K562 (cell line): ENCODE measurements around the gene BCAS1. TPM values are rescaled to one million over a fixed set of nuclear protein-coding genes. Genes with fewer than 3 reads are reported as not detected.

Source experiments
- ATAC-seq: fragments of 200-7000 bp; cut with Tn5 transposase; 3 replicates; pipeline ENCODE4 v1.9.1; 2020; ENCODE audit warnings: moderate library complexity
- BruUV-seq: library from RNA; stranded (reverse); fragments of 400-500 nt; replicated peaks from 2 replicates; lab custom pipeline; 2021; lab: Mats Ljungman, UMichigan
- CTCF ChIA-PET: fragments of 300-600 bp; formaldehyde crosslinking; extraction: SDS; loops from one replicate; lab custom pipeline; 2021; ENCODE audit warnings: low intra/inter-chr PET ratio; lab: Yijun Ruan, JAX
- POLR2A ChIA-PET: fragments of 300-600, 350-650 bp; sonication (Branson Sonifier 250); formaldehyde crosslinking; extraction: SDS; loops from one replicate; lab custom pipeline; 2021; ENCODE audit warnings: antibody characterized with exemption, inconsistent platforms; lab: Yijun Ruan, JAX
- DNase-seq, 4 experiments: peaks; one replicate each; pipeline versions ENCODE4 v3.0.0 to v3.0.0-alpha.2; 2011 to 2018; ENCODE audit warnings: low spot score in 3 of 4, mixed read lengths in 3 of 4; ENCODE audit errors: extremely low read depth in 1 of 4
- FAIRE-seq: peaks from 2 replicates; lab custom pipeline; 2011; peaks lifted over from hg19 to GRCh38; lab: Jason Lieb, UNC
- H2AFZ ChIP-seq: 2 replicates; pipeline ENCODE4 v1.6.0; 2011; ENCODE audit warnings: low read depth, low read length, control low read depth, inconsistent platforms
- H3K27ac ChIP-seq: fragments of 200-600 bp; 3 replicates; pipeline ENCODE4 v1.8.0; 2011; ENCODE audit warnings: low read depth, mild to moderate bottlenecking, control low read depth, inconsistent platforms, low read length, moderate library complexity, mixed read lengths; ENCODE audit errors: extremely low read depth
- H3K27me3 ChIP-seq, 2 experiments: fragments of 300-600 bp in 1 of 2; 2 replicates in 1 of 2; 3 replicates in 1 of 2; pipeline versions ENCODE4 v1.6.0 to v1.8.0; 2011; ENCODE audit warnings: inconsistent platforms in 2 of 2, low read length in 2 of 2, mild to moderate bottlenecking in 1 of 2, mixed read lengths in 1 of 2, moderate library complexity in 1 of 2; ENCODE audit not compliant: control insufficient read depth in 2 of 2, insufficient read depth in 2 of 2
- H3K36me3 ChIP-seq: fragments of 300-600 bp; 3 replicates; pipeline ENCODE4 v1.8.0; 2011; ENCODE audit warnings: mild to moderate bottlenecking, low read length, inconsistent platforms; ENCODE audit not compliant: control insufficient read depth, insufficient read depth
- H3K4me1 ChIP-seq, 2 experiments: fragments of 200-600 bp in 1 of 2; replicated peaks in 1 of 2; 2 replicates in 1 of 2; 3 replicates in 1 of 2; pipeline versions ENCODE4 v1.5.1 to v1.8.0; 2011; ENCODE audit warnings: inconsistent platforms in 2 of 2, low read length in 2 of 2, mild to moderate bottlenecking in 1 of 2, mixed read lengths in 1 of 2, moderate library complexity in 1 of 2; ENCODE audit not compliant: control insufficient read depth in 2 of 2, insufficient read depth in 2 of 2
- H3K4me2 ChIP-seq: 2 replicates; pipeline ENCODE4 v1.6.1; 2011; ENCODE audit warnings: low read length, control low read depth, inconsistent platforms, mixed read lengths; ENCODE audit not compliant: insufficient read depth
- H3K4me3 ChIP-seq: fragments of 200-600 bp; sonication (generic), shearing (Covaris generic); 2 replicates; pipeline ENCODE4 v1.5.1; 2016; ENCODE audit warnings: control low read depth, inconsistent platforms
- H3K79me2 ChIP-seq: fragments of 200-600 bp; 3 replicates; pipeline ENCODE4 v1.8.0; 2011; ENCODE audit warnings: low read length, inconsistent platforms; ENCODE audit not compliant: control insufficient read depth, insufficient read depth
- H3K9ac ChIP-seq, 2 experiments: 2 replicates each; pipeline versions ENCODE4 v1.6.0 to v1.6.1; 2011; ENCODE audit warnings: low read depth in 2 of 2, low read length in 2 of 2, control low read depth in 1 of 2, inconsistent platforms in 1 of 2, mild to moderate bottlenecking in 1 of 2, mixed read lengths in 1 of 2; ENCODE audit not compliant: insufficient read depth in 1 of 2
- H3K9me1 ChIP-seq: one replicate; pipeline ENCODE4 v1.6.0; 2011; ENCODE audit warnings: inconsistent platforms, mild to moderate bottlenecking, low read length, moderate library complexity; ENCODE audit not compliant: control insufficient read depth, insufficient read depth
- H3K9me3 ChIP-seq: replicated peaks from 2 replicates; pipeline ENCODE4 v1.5.1; 2011; ENCODE audit warnings: low read depth, low read length, inconsistent platforms; ENCODE audit not compliant: control insufficient read depth, insufficient read depth
- H4K20me1 ChIP-seq: replicated peaks from 2 replicates; pipeline ENCODE4 v1.6.1; 2011; ENCODE audit warnings: low read length, inconsistent platforms, mixed read lengths; ENCODE audit not compliant: control insufficient read depth, insufficient read depth
- BHLHE40 ChIP-seq: IDR thresholded peaks from 2 replicates; pipeline ENCODE4 v1.6.1; 2011; ENCODE audit warnings: low read length, improper control_type of control experiment
- SAFB2 ChIP-seq: fragments of 200-400 bp; formaldehyde crosslinking; IDR thresholded peaks from 2 replicates; pipeline ENCODE4 v1.6.1; 2018; ENCODE audit warnings: borderline replicate concordance, low read length, low read depth, moderate library complexity; ENCODE audit not compliant: severe bottlenecking
- TFAP4 ChIP-seq: sonication (generic); formaldehyde crosslinking; IDR thresholded peaks from 2 replicates; pipeline ENCODE4 v1.8.0; 2022; ENCODE audit warnings: missing genetic modification reagents, mild to moderate bottlenecking, moderate library complexity, borderline replicate concordance
- WGBS: fragments of 100-300 bp; shearing (Covaris generic); methylation state at CpG from one replicate; pipeline ENCODE4 v1.1.6; 2016; ENCODE audit warnings: low coverage, mixed read lengths; ENCODE audit not compliant: insufficient coverage; ENCODE audit errors: missing lambda C conversion rate; 5-methylcytosine and 5-hydroxymethylcytosine counted together
- in situ Hi-C: fragments of 300-500 bp; cut with MboI; formaldehyde crosslinking; loops from 4 replicates; pipeline ENCODE4 v1.15.0; 2018; ENCODE audit warnings: inconsistent platforms, mixed read lengths
- intact Hi-C: fragments of 100-400 bp; cut with micrococcal nuclease; formaldehyde crosslinking; loops from 2 replicates; pipeline ENCODE4 v1.14.2; 2022
- polyA plus RNA-seq, 8 experiments: library from polyadenylated mRNA; depleted of rRNA in 4 of 8; stranded (reverse) in 5 of 8; unstranded in 3 of 8; fragments of >200 nt; fragmentation: Nextera tagmentation in 2 of 8; fragmentation: Illumina TruSeq in 1 of 8; extraction: Ambion mirVana in 2 of 8; extraction: Trizol in 1 of 8; gene quantifications; 2 replicates each; pipeline versions ENCODE4 v1.2.1 to v1.2.3, GENCODE V29; 2011 to 2014; ENCODE audit warnings: inconsistent platforms in 1 of 8, missing spikeins in 1 of 8
- total RNA-seq, 7 experiments: library from RNA; depleted of rRNA in 6 of 7; stranded (reverse); fragments of >200 nt in 6 of 7; fragmentation: Illumina TruSeq in 2 of 7; extraction: Trizol in 2 of 7; gene quantifications; 2 replicates each; pipeline versions ENCODE4 v1.2.1 to v1.2.3, GENCODE V29; 2011 to 2021; ENCODE audit warnings: low replicate concordance in 1 of 7
- TF ChIP-seq, protein P1 (sequence below): fragments of 450-650 bp; formaldehyde crosslinking; IDR thresholded peaks from 2 replicates; pipeline ENCODE4 v1.4.0; 2022; ENCODE audit warnings: mild to moderate bottlenecking, moderate library complexity

The BCAS1 gene
- total and polyA plus RNA-seq, 9 of the 15 experiments (the other 6 are each of a cell fraction or from before 2014, with no cell fraction given), result 0.18 to 2.3 (median 0.93) TPM

DNA sequence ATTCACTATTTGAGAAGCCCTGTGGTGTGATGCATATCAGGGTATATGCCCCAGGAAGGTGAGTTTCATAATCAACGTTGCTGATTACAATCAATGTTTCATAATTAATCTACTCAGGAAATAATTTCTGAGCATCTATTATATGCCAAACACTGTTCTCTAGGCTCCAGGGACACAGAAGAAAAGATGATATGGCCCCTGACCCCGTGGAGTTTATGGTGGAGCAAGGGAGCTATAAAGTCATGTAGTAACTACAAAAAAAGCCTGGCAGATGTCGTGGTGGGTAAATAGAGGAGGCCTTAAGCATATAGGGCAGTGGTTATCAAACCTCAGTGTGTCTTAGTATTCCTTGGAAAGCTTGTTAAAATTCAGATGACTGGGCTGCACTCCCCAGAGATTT is 40.1 kb upstream of the BCAS1 start:
- no peaks in the 10 kb centered on the region for H3K9me3 ChIP-seq
- no peaks in the 10 kb centered on the region for H3K36me3 ChIP-seq
- no peak overlapping the region for H3K27ac ChIP-seq
- TF ChIP-seq BHLHE40, result no peak
- TF ChIP-seq TFAP4 (CRISPR knock-in tag), result no peak
- TF ChIP-seq, protein P1, sequence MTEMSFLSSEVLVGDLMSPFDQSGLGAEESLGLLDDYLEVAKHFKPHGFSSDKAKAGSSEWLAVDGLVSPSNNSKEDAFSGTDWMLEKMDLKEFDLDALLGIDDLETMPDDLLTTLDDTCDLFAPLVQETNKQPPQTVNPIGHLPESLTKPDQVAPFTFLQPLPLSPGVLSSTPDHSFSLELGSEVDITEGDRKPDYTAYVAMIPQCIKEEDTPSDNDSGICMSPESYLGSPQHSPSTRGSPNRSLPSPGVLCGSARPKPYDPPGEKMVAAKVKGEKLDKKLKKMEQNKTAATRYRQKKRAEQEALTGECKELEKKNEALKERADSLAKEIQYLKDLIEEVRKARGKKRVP (CRISPR knock-in tag), result no peak
- TF ChIP-seq SAFB2, result no peak
- TF ChIP-seq, all 486 proteins: peak for 0
- WGBS, result 2% methylated on average over 3 of the region's 3 CpGs
- CTCF ChIA-PET, result no interaction called here
- in situ Hi-C loops (no loop called here), intact Hi-C loops (no loop called here)
- BruUV-seq, result no TSS peak
- ATAC-seq (no peak), DNase-seq (no peak), FAIRE-seq (no peak)
- Histone ChIP-seq H3K4me2 (no peak overlapping the region), H2AFZ (no peak overlapping the region), H4K20me1 (no peaks in the 10 kb centered on the region), H3K9ac (no peak overlapping the region), H3K79me2 (no peaks in the 10 kb centered on the region), H3K4me1 (no peaks in the 10 kb centered on the region; a peak in 1 of 5 replicates), H3K4me3 (no peak overlapping the region), H3K9me1 (no peaks in the 10 kb centered on the region), H3K27me3 (peaks cover 0 to 7% of the 10 kb centered on the region in 2 experiments; a peak in 1 of 5 replicates)
- POLR2A ChIA-PET, result no interaction called here
